ENCODE data around the gene VIL1. TPM values are rescaled to one million over a fixed set of nuclear protein-coding genes. Genes with fewer than 3 reads are reported as not detected.

The VIL1 gene
- total RNA-seq (under 1 TPM in 1 of 2 donors, not detected in 1; 0.29 TPM), polyA plus RNA-seq (ENCODE audit: insufficient read length in 6 of 6) (1 to 10 TPM; 1.0 to 1.8 (median 1.2) TPM)
- long read RNA-seq, donor 1, full-length matches to known transcripts, result 2 of 2 reads
- long read RNA-seq, donor 1, partial matches to known transcripts, result 0 of 2 reads
- long read RNA-seq, donor 1, other reads (novel, unspliced or antisense), result 0 of 2 reads
- long read RNA-seq, donor 2, result 0 reads
- long read RNA-seq, donor 3, result 0 reads
- long read RNA-seq, donor 4, result 0 reads
- long read RNA-seq, donor 5, result 0 reads
- long read RNA-seq, donor 6, result 0 reads
- long read RNA-seq, donor 7, result 0 reads
- long read RNA-seq, donor 8, result 0 reads
- long read RNA-seq, donor 9, result 0 reads
- long read RNA-seq, donor 10, result 0 reads
- long read RNA-seq, donor 11, result 0 reads
- long read RNA-seq, donor 12, full-length matches to known transcripts, result 1 of 1 reads
- long read RNA-seq, donor 12, partial matches to known transcripts, result 0 of 1 reads
- long read RNA-seq, donor 12, other reads (novel, unspliced or antisense), result 0 of 1 reads

GRCh38 chr2:218418717-218419458 lies at the start of gene VIL1:
Gene VIL1 (plus strand): TSS chr2:218419123. CDS start chr2:218423779, 4,656 bp downstream.
- Histone ChIP-seq H3K36me3 (no peaks in the 10 kb centered on the region), H3K27me3 (no peaks in the 10 kb centered on the region), H3K9me3 (no peaks in the 10 kb centered on the region), H3K4me1 (no peaks in the 10 kb centered on the region), H3K4me3 (no peak within 1 kb of the TSS), H3K27ac (no peak within 1 kb of the TSS)
- TF ChIP-seq CTCF (IDR thresholded peaks at IDR 0.05), result no peak
- ATAC-seq (no peak), DNase-seq (no peak)
- intact Hi-C loops (cut with DNase I), result no loop called here

- no peaks in the 10 kb centered on the region for H3K36me3 ChIP-seq
- H3K4me3 ChIP-seq, result peak overlapping the region in 1 of 2 donors; percentile 50
- no peaks in the 10 kb centered on the region for H3K27me3 ChIP-seq
- intact Hi-C loops (cut with DNase I), result no loop called here
- H3K27ac ChIP-seq, result peak overlapping the region; percentile 93 to 99
- ATAC-seq (peak; percentile 40), DNase-seq (peak in 1 of 4 donors; percentile 64)
- peaks cover 24 to 71% of the 10 kb centered on the region in 2 donors for H3K4me1 ChIP-seq
- TF ChIP-seq CTCF (IDR thresholded peaks at IDR 0.05), result no peak
- H3K9me3 ChIP-seq, result peaks cover 0 to 6% of the 10 kb centered on the region in 2 donors
These were observed 49.6 kb upstream of the VIL1 start for GRCh38 chr2:218369330-218369729.

- Histone ChIP-seq H3K4me3 (no peak overlapping the region), H3K9me3 (peaks cover 0 to 6% of the 10 kb centered on the region in 2 donors), H3K4me1 (peaks cover 24 to 67% of the 10 kb centered on the region in 2 donors), H3K36me3 (no peaks in the 10 kb centered on the region), H3K27ac (peak overlapping the region; percentile 93 to 99), H3K27me3 (no peaks in the 10 kb centered on the region)
- intact Hi-C loops (cut with DNase I), result no loop called here
- ATAC-seq (peak; percentile 26), DNase-seq (peak in 2 of 4 donors; percentile 60 to 82)
- TF ChIP-seq CTCF (IDR thresholded peaks at IDR 0.05), result no peak
These were observed 48.4 kb upstream of the VIL1 start for GRCh38 chr2:218370410-218371063.

GRCh38 chr2:218371983-218372350 lies 47.0 kb upstream of the VIL1 start:
- peaks cover 0 to 2% of the 10 kb centered on the region in 2 donors for H3K9me3 ChIP-seq
- no peaks in the 10 kb centered on the region for H3K36me3 ChIP-seq
- peaks cover 24 to 63% of the 10 kb centered on the region in 2 donors for H3K4me1 ChIP-seq
- no peaks in the 10 kb centered on the region for H3K27me3 ChIP-seq
- no peak for DNase-seq
- peak overlapping the region; percentile 73 to 99 for H3K27ac ChIP-seq
- no peak for ATAC-seq
- H3K4me3 ChIP-seq, result no peak overlapping the region
- intact Hi-C loops (cut with DNase I), result no loop called here
- no peak for TF ChIP-seq CTCF (IDR thresholded peaks at IDR 0.05)
